Gastroesophageal sphincter (tissue), 3 donors: Measurements from ENCODE around the gene RASL10B.

Experiments used
- EP300 ChIP-seq: sonication (generic); formaldehyde crosslinking; IDR thresholded peaks from one replicate; pipeline ENCODE4 v1.6.1; 2017; ENCODE audit warnings: antibody characterized with exemption, mild to moderate bottlenecking
- POLR2A ChIP-seq, 2 donors: fragments of 450-650 bp; IDR thresholded peaks; one replicate each; pipeline ENCODE4 v1.6.1; 2017; ENCODE audit warnings: antibody characterized with exemption in 2 of 2, mild to moderate bottlenecking in 2 of 2, moderate library complexity in 1 of 2
- POLR2AphosphoS5 ChIP-seq: sonication (generic); formaldehyde crosslinking; IDR thresholded peaks from one replicate; pipeline ENCODE4 v1.6.1; 2017; ENCODE audit warnings: antibody characterized with exemption
- TF ChIP-seq, protein P1 (sequence below), 4 experiments: fragments of 200-600 bp in 2 of 4; fragments of 450-650 bp in 2 of 4; sonication (generic) in 1 of 4; IDR thresholded peaks; one replicate each; pipeline ENCODE4 v1.5.1; 2017 to 2019; ENCODE audit warnings: antibody characterized with exemption in 4 of 4, mild to moderate bottlenecking in 2 of 4, moderate library complexity in 2 of 4

DNA sequence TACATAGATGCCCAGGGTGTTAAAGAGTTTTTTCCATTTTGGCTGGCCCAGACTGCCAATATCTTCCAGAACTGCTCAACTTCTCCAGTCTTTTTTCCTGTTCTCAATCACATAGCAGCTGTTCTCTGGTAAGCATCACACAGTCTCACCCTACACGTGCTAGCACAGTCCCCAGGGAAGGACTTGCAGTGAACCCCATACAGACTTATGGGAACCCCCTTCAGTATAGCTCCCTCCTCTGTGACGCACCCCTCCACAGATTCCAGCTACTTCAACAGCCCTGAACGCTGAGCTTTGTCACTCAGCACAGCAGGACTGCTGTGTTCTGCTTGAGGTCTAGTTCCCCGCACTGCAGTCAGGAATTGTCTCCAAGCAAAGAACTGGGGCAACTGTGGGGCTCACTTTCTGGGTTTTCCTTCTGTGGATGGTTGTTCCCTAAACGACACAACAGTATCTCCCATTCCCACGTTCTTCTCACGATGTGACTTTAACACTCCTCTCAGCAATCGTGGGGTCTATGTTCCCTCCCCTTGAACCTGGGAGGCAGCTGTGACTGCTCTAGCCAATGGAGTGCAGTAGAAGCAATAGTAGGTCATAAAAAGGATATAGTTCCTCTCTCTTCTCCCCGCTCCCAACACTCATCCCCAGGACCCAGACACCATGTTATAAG lies 60.4 kb downstream of the RASL10B start:
- TF ChIP-seq, protein P1, sequence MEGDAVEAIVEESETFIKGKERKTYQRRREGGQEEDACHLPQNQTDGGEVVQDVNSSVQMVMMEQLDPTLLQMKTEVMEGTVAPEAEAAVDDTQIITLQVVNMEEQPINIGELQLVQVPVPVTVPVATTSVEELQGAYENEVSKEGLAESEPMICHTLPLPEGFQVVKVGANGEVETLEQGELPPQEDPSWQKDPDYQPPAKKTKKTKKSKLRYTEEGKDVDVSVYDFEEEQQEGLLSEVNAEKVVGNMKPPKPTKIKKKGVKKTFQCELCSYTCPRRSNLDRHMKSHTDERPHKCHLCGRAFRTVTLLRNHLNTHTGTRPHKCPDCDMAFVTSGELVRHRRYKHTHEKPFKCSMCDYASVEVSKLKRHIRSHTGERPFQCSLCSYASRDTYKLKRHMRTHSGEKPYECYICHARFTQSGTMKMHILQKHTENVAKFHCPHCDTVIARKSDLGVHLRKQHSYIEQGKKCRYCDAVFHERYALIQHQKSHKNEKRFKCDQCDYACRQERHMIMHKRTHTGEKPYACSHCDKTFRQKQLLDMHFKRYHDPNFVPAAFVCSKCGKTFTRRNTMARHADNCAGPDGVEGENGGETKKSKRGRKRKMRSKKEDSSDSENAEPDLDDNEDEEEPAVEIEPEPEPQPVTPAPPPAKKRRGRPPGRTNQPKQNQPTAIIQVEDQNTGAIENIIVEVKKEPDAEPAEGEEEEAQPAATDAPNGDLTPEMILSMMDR (IDR thresholded peaks at IDR 0.05): no peak
- TF ChIP-seq POLR2A (IDR thresholded peaks at IDR 0.05) (no peak), EP300 (no peak), POLR2AphosphoS5 (no peak)
